SK-N-SH (cell line): ENCODE data around the gene ABI3. TPM values are rescaled to one million over a fixed set of nuclear protein-coding genes. Genes with fewer than 3 reads are reported as not detected.

Experiments
- CTCF ChIA-PET: fragments of 300-600, 350-600 bp; formaldehyde crosslinking; extraction: SDS; loops from one replicate; lab custom pipeline; 2021; lab: Yijun Ruan, JAX
- POLR2A ChIA-PET: fragments of 350-600 bp; sonication (Branson Sonifier 250); formaldehyde crosslinking; extraction: SDS; loops from one replicate; lab custom pipeline; 2020; ENCODE audit warnings: antibody characterized with exemption, inconsistent platforms; lab: Yijun Ruan, JAX
- DNase-seq: peaks from one replicate; pipeline ENCODE4 v3.0.0; 2012
- H2AFZ ChIP-seq: fragments of 200-600 bp; sonication (generic); 2 replicates; pipeline ENCODE4 v1.8.1; 2016; ENCODE audit warnings: antibody characterized with exemption, mild to moderate bottlenecking, low read depth
- H3F3A ChIP-seq: fragments of 200-600 bp; sonication (generic); replicated peaks from 2 replicates; pipeline ENCODE3; 2016; ENCODE audit warnings: antibody characterized with exemption, mild to moderate bottlenecking; ENCODE audit not compliant: insufficient read depth
- H3K27ac ChIP-seq, 2 experiments: fragments of 200-500 bp in 1 of 2; fragments of 200-600 bp in 1 of 2; sonication (Bioruptor generic) in 1 of 2; sonication (generic), shearing (Covaris generic) in 1 of 2; 2 replicates each; pipeline versions ENCODE4 v1.5.1 to v1.6.1; 2014 to 2016; ENCODE audit warnings: low read depth in 2 of 2, inconsistent platforms in 1 of 2, low read length in 1 of 2, mild to moderate bottlenecking in 1 of 2, mixed read lengths in 1 of 2
- H3K27me3 ChIP-seq: fragments of 200-600 bp; sonication (generic), shearing (Covaris generic); 2 replicates; pipeline ENCODE4 v1.6.1; 2016; ENCODE audit warnings: mixed run types; ENCODE audit not compliant: insufficient read depth
- H3K36me3 ChIP-seq, 2 experiments: fragments of 200-500 bp in 1 of 2; fragments of 200-600 bp in 1 of 2; sonication (Bioruptor generic) in 1 of 2; sonication (generic) in 1 of 2; replicated peaks in 1 of 2; 2 replicates each; pipeline versions ENCODE3 to v1.5.1; 2014 to 2016; ENCODE audit warnings: low read length in 1 of 2, mild to moderate bottlenecking in 1 of 2; ENCODE audit not compliant: insufficient read depth in 2 of 2, control insufficient read depth in 1 of 2
- H3K4me1 ChIP-seq, 2 experiments: fragments of 200-500 bp in 1 of 2; fragments of 200-600 bp in 1 of 2; sonication (Bioruptor generic) in 1 of 2; sonication (generic), shearing (Covaris generic) in 1 of 2; 2 replicates each; pipeline versions ENCODE4 v1.5.1 to v1.6.1; 2014 to 2016; ENCODE audit warnings: low read depth in 1 of 2, low read length in 1 of 2, mixed run types in 1 of 2; ENCODE audit not compliant: insufficient read depth in 2 of 2, control insufficient read depth in 1 of 2
- H3K4me2 ChIP-seq: fragments of 200-600 bp; sonication (generic), shearing (Covaris generic); 2 replicates; pipeline ENCODE4 v1.6.1; 2017; ENCODE audit warnings: mixed run types
- H3K4me3 ChIP-seq, 2 experiments: fragments of 200-500 bp in 1 of 2; fragments of 200-600 bp in 1 of 2; sonication (Bioruptor generic) in 1 of 2; sonication (generic), shearing (Covaris generic) in 1 of 2; 2 replicates each; pipeline versions ENCODE4 v1.5.1 to v1.8.1; 2014 to 2016; ENCODE audit warnings: low read depth in 2 of 2, inconsistent platforms in 1 of 2, low read length in 1 of 2, mild to moderate bottlenecking in 1 of 2, mixed read lengths in 1 of 2, moderate library complexity in 1 of 2
- H3K79me2 ChIP-seq: fragments of 200-600 bp; sonication (generic); 2 replicates; pipeline ENCODE4 v1.8.1; 2017; ENCODE audit warnings: mild to moderate bottlenecking; ENCODE audit not compliant: insufficient read depth
- H3K9ac ChIP-seq: fragments of 200-600 bp; sonication (generic); 2 replicates; pipeline ENCODE4 v1.6.1; 2017; ENCODE audit warnings: mixed run types
- H3K9me2 ChIP-seq: fragments of 200-600 bp; sonication (generic); 2 replicates; pipeline ENCODE4 v1.6.1; 2017; ENCODE audit warnings: mixed run types
- H3K9me3 ChIP-seq: fragments of 200-600 bp; sonication (generic); 2 replicates; pipeline ENCODE4 v1.6.1; 2017; ENCODE audit warnings: mixed run types, mild to moderate bottlenecking, moderate library complexity
- H4K20me1 ChIP-seq: fragments of 200-600 bp; sonication (generic); 2 replicates; pipeline ENCODE4 v1.6.1; 2017; ENCODE audit warnings: mild to moderate bottlenecking, mixed run types; ENCODE audit not compliant: insufficient read depth
- ELF1 ChIP-seq: IDR thresholded peaks from 2 replicates; pipeline ENCODE4 v1.4.0; 2012
- EP300 ChIP-seq, 2 experiments: IDR thresholded peaks; 2 replicates each; pipeline versions ENCODE4 v1.4.0 to v1.6.1; 2012; ENCODE audit warnings: borderline replicate concordance in 1 of 2, low read depth in 1 of 2, low read length in 1 of 2
- EZH2phosphoT487 ChIP-seq: fragments of 200-600 bp; sonication (generic); IDR thresholded peaks from 2 replicates; pipeline ENCODE4 v1.6.1; 2017; ENCODE audit warnings: low read depth, mixed run types, mild to moderate bottlenecking, antibody characterized with exemption, moderate library complexity, borderline replicate concordance
- FOXJ3 ChIP-seq: sonication (generic); formaldehyde crosslinking; IDR thresholded peaks from 2 replicates; pipeline ENCODE4 v1.5.1; 2020; ENCODE audit warnings: mild to moderate bottlenecking, missing genetic modification reagents
- FOXM1 ChIP-seq: IDR thresholded peaks from 2 replicates; pipeline ENCODE4 v1.4.0; 2012; ENCODE audit warnings: low read depth, mild to moderate bottlenecking
- GATA2 ChIP-seq: sonication (generic); formaldehyde crosslinking; IDR thresholded peaks from 2 replicates; pipeline ENCODE4 v1.5.0; 2020; ENCODE audit warnings: mild to moderate bottlenecking, missing genetic modification reagents
- JUND ChIP-seq: IDR thresholded peaks from 2 replicates; pipeline ENCODE4 v1.4.0; 2012
- MEF2A ChIP-seq: IDR thresholded peaks from 2 replicates; pipeline ENCODE4 v1.4.0; 2012; ENCODE audit warnings: low read depth, borderline replicate concordance
- NFIC ChIP-seq: IDR thresholded peaks from 2 replicates; pipeline ENCODE4 v1.4.0; 2012; ENCODE audit warnings: borderline replicate concordance
- NRF1 ChIP-seq: IDR thresholded peaks from 2 replicates; pipeline ENCODE4 v1.6.1; 2012; ENCODE audit warnings: low read depth, mild to moderate bottlenecking, low read length
- POLR2AphosphoS5 ChIP-seq: IDR thresholded peaks from 2 replicates; pipeline ENCODE4 v1.6.1; 2012; ENCODE audit warnings: low read depth, low read length
- RFX5 ChIP-seq: IDR thresholded peaks from 2 replicates; pipeline ENCODE4 v1.6.1; 2012; ENCODE audit warnings: mild to moderate bottlenecking, improper control_type of control experiment, low read length
- SIN3A ChIP-seq: IDR thresholded peaks from 2 replicates; pipeline ENCODE4 v1.6.1; 2012; ENCODE audit warnings: low read depth, mild to moderate bottlenecking, low read length, moderate library complexity, borderline replicate concordance
- TCF12 ChIP-seq: IDR thresholded peaks from 2 replicates; pipeline ENCODE4 v1.4.0; 2012
- TEAD4 ChIP-seq: IDR thresholded peaks from 2 replicates; pipeline ENCODE4 v1.4.0; 2012; ENCODE audit warnings: mild to moderate bottlenecking, borderline replicate concordance; ENCODE audit not compliant: insufficient read depth
- YY1 ChIP-seq: IDR thresholded peaks from 2 replicates; pipeline ENCODE4 v1.4.0; 2012; ENCODE audit warnings: low read depth, mild to moderate bottlenecking
- WGBS: methylation state at CpG from one replicate; pipeline ENCODE4 v1.1.6; 2017; ENCODE audit warnings: low lambda C conversion rate; 5-methylcytosine and 5-hydroxymethylcytosine counted together
- polyA plus RNA-seq, 3 experiments: library from polyadenylated mRNA; depleted of rRNA; stranded (reverse); fragments of >200 nt; gene quantifications; 2 replicates each; pipeline ENCODE4 v1.2.3, GENCODE V29; 2012
- TF ChIP-seq, protein P1 (sequence below): fragments of 150-350 bp; IDR thresholded peaks from 2 replicates; pipeline ENCODE4 v1.6.1; 2016; ENCODE audit warnings: mild to moderate bottlenecking, low read depth, low read length
- TF ChIP-seq, protein P2 (sequence below): IDR thresholded peaks from 2 replicates; pipeline ENCODE4 v1.4.0; 2012; ENCODE audit warnings: low read depth
- TF ChIP-seq, protein P3 (sequence below): IDR thresholded peaks from 2 replicates; pipeline ENCODE4 v1.4.0; 2012; ENCODE audit warnings: low read depth, borderline replicate concordance
- TF ChIP-seq, protein P4 (sequence below): fragments of 150-350 bp; IDR thresholded peaks from 2 replicates; pipeline ENCODE4 v1.6.1; 2017; ENCODE audit warnings: antibody characterized with exemption, low read length, low read depth, borderline replicate concordance

ABI3 gene
- polyA plus RNA-seq, 1 of the 3 experiments (the other 2 are of a cell fraction): 4.7 TPM

DNA sequence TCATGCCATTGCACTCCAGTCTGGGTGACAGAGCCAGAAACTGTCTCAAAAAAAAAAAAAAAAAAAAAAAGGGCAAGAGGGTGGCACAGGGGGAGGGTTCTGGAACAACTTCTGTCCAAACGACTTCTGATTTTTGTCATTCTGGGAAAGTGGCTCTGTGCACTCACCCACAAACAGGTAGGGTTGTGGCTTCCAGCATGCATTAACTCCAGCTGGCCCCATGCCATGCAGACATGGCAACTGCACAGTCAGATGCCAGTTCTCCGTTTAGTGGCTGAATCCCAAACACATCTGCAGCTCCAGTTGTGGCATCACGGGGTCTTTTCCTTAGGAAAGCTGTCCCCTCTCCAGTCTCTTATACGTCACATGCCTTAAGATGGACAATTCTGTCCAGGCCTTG lies 47.6 kb upstream of the ABI3 start:
- CTCF ChIA-PET: no interaction called here
- no peak overlapping the region for H3K4me3 ChIP-seq
- H3F3A ChIP-seq: no peaks in the 10 kb centered on the region
- no peaks in the 10 kb centered on the region for H3K79me2 ChIP-seq
- no peak overlapping the region for H3K27ac ChIP-seq
- no peaks in the 10 kb centered on the region for H3K36me3 ChIP-seq
- POLR2A ChIA-PET: no interaction called here
- no peak for DNase-seq
- no peaks in the 10 kb centered on the region for H3K4me1 ChIP-seq
- H3K9me3 ChIP-seq: no peaks in the 10 kb centered on the region
- no peak for TF ChIP-seq EP300 (IDR thresholded peaks at IDR 0.05; ENCODE audit: borderline replicate concordance in 1 of 2, low read depth in 1 of 2, low read length in 1 of 2)
- no peak for TF ChIP-seq SIN3A
- TF ChIP-seq EZH2phosphoT487: no peak
- TF ChIP-seq JUND: no peak
- no peak for TF ChIP-seq ELF1
- TF ChIP-seq POLR2AphosphoS5: no peak
- TF ChIP-seq, protein P1, sequence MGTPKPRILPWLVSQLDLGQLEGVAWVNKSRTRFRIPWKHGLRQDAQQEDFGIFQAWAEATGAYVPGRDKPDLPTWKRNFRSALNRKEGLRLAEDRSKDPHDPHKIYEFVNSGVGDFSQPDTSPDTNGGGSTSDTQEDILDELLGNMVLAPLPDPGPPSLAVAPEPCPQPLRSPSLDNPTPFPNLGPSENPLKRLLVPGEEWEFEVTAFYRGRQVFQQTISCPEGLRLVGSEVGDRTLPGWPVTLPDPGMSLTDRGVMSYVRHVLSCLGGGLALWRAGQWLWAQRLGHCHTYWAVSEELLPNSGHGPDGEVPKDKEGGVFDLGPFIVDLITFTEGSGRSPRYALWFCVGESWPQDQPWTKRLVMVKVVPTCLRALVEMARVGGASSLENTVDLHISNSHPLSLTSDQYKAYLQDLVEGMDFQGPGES: no peak
- TF ChIP-seq NRF1: no peak
- H4K20me1 ChIP-seq: no peaks in the 10 kb centered on the region
- no peak overlapping the region for H3K4me2 ChIP-seq
- no peak overlapping the region for H3K9ac ChIP-seq
- no peak overlapping the region for H2AFZ ChIP-seq
- no peaks in the 10 kb centered on the region for H3K9me2 ChIP-seq
- peaks cover 87% of the 10 kb centered on the region for H3K27me3 ChIP-seq
- 17% methylated on average over 4 of the region's 4 CpGs for WGBS

DNA sequence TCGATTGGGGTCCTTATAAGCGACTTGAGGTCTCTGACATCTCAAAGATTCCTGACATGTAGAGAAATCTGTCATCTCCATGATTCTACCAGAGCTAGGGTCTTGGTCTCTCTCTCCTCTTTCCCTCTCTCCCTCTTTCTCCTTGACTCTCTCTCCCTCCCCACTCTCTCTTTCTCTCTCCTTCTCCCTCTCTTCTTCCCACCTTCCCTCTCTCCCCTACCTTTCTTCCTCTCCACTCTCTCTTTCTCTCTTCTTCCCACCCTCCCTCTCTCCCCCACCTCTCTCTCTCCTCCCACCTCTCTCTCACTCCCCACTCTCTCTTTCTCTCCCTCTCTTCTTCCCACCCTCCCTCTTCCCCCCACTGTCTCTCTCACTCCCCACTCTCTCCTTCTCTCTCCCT lies 45.4 kb upstream of the ABI3 start:
- no peak overlapping the region for H3K27ac ChIP-seq
- H3K27me3 ChIP-seq: peaks cover 92% of the 10 kb centered on the region
- H3K4me1 ChIP-seq: no peaks in the 10 kb centered on the region
- H3K36me3 ChIP-seq: no peaks in the 10 kb centered on the region
- no peaks in the 10 kb centered on the region for H3K9me2 ChIP-seq
- no peak overlapping the region for H2AFZ ChIP-seq
- ChIA-PET POLR2A (no interaction called here), CTCF (no interaction called here)
- 2% methylated on average over 2 of the region's 2 CpGs for WGBS
- H3K9me3 ChIP-seq: no peaks in the 10 kb centered on the region
- no peak overlapping the region for H3K4me3 ChIP-seq
- no peak overlapping the region for H3K9ac ChIP-seq
- no peaks in the 10 kb centered on the region for H3F3A ChIP-seq
- no peak for DNase-seq
- no peak overlapping the region for H3K4me2 ChIP-seq
- H3K79me2 ChIP-seq: no peaks in the 10 kb centered on the region
- H4K20me1 ChIP-seq: no peaks in the 10 kb centered on the region
- TF ChIP-seq EP300 (IDR thresholded peaks at IDR 0.05; ENCODE audit: borderline replicate concordance in 1 of 2, low read depth in 1 of 2, low read length in 1 of 2) (no peak), MEF2A (no peak), TCF12 (no peak), YY1 (no peak), ELF1 (no peak), POLR2AphosphoS5 (no peak), JUND (no peak), EZH2phosphoT487 (no peak), SIN3A (no peak), RFX5 (no peak), FOXJ3 (CRISPR knock-in tag) (no peak), GATA2 (CRISPR knock-in tag) (no peak), FOXM1 (no peak), TEAD4 (no peak), NFIC (no peak)
- TF ChIP-seq, protein P2, sequence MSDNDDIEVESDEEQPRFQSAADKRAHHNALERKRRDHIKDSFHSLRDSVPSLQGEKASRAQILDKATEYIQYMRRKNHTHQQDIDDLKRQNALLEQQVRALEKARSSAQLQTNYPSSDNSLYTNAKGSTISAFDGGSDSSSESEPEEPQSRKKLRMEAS: no peak
- TF ChIP-seq, protein P3, sequence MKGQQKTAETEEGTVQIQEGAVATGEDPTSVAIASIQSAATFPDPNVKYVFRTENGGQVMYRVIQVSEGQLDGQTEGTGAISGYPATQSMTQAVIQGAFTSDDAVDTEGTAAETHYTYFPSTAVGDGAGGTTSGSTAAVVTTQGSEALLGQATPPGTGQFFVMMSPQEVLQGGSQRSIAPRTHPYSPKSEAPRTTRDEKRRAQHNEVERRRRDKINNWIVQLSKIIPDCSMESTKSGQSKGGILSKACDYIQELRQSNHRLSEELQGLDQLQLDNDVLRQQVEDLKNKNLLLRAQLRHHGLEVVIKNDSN: no peak
- TF ChIP-seq, protein P4, sequence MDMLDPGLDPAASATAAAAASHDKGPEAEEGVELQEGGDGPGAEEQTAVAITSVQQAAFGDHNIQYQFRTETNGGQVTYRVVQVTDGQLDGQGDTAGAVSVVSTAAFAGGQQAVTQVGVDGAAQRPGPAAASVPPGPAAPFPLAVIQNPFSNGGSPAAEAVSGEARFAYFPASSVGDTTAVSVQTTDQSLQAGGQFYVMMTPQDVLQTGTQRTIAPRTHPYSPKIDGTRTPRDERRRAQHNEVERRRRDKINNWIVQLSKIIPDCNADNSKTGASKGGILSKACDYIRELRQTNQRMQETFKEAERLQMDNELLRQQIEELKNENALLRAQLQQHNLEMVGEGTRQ: no peak
